SK-N-SH treated with all-trans-retinoic acid at 6 μM for 48 hours (cell line): Measurements from ENCODE around the gene SDCCAG8.

Experiments
- ESRRG ChIP-seq: fragments of 250-450 bp; sonication (Bioruptor Pico); IDR thresholded peaks from 2 replicates; pipeline ENCODE4 v1.6.1; 2021; ENCODE audit warnings: mild to moderate bottlenecking
- GLIS3 ChIP-seq: fragments of 250-450 bp; sonication (Bioruptor Pico); IDR thresholded peaks from 2 replicates; pipeline ENCODE4 v1.5.0; 2020; ENCODE audit warnings: mild to moderate bottlenecking, moderate library complexity
- ISL1 ChIP-seq: fragments of 250-450 bp; sonication (Bioruptor Pico); IDR thresholded peaks from 2 replicates; pipeline ENCODE4 v2.1.2; 2022; ENCODE audit warnings: mild to moderate bottlenecking, moderate library complexity
- RARB ChIP-seq: fragments of 250-450 bp; sonication (Bioruptor Pico); IDR thresholded peaks from 2 replicates; pipeline ENCODE4 v1.8.0; 2021; ENCODE audit warnings: mild to moderate bottlenecking, moderate library complexity
- SNAI2 ChIP-seq: fragments of 250-450 bp; sonication (Bioruptor Pico); IDR thresholded peaks from 2 replicates; pipeline ENCODE4 v1.5.0; 2020; ENCODE audit warnings: mild to moderate bottlenecking, moderate library complexity
- ZC3H10 ChIP-seq: fragments of 250-450 bp; sonication (Bioruptor Pico); IDR thresholded peaks from 2 replicates; pipeline ENCODE4 v1.5.1; 2021; ENCODE audit warnings: mild to moderate bottlenecking, moderate library complexity
- ZFP3 ChIP-seq: fragments of 250-450 bp; sonication (Bioruptor Pico); IDR thresholded peaks from 2 replicates; pipeline ENCODE4 v1.5.0; 2020; ENCODE audit warnings: mild to moderate bottlenecking, moderate library complexity
- TF ChIP-seq, protein P1 (sequence below): fragments of 250-450 bp; sonication (Bioruptor Pico); IDR thresholded peaks from 2 replicates; pipeline ENCODE4 v1.8.0; 2020; ENCODE audit warnings: mild to moderate bottlenecking, moderate library complexity, borderline replicate concordance
- TF ChIP-seq, protein P2 (sequence below): fragments of 250-450 bp; sonication (Bioruptor Pico); IDR thresholded peaks from 2 replicates; pipeline ENCODE4 v1.5.1; 2021; ENCODE audit warnings: mild to moderate bottlenecking, moderate library complexity

GRCh38 chr1:243488459-243489157 lies 232.8 kb downstream of the SDCCAG8 start:
- TF ChIP-seq, protein P1, sequence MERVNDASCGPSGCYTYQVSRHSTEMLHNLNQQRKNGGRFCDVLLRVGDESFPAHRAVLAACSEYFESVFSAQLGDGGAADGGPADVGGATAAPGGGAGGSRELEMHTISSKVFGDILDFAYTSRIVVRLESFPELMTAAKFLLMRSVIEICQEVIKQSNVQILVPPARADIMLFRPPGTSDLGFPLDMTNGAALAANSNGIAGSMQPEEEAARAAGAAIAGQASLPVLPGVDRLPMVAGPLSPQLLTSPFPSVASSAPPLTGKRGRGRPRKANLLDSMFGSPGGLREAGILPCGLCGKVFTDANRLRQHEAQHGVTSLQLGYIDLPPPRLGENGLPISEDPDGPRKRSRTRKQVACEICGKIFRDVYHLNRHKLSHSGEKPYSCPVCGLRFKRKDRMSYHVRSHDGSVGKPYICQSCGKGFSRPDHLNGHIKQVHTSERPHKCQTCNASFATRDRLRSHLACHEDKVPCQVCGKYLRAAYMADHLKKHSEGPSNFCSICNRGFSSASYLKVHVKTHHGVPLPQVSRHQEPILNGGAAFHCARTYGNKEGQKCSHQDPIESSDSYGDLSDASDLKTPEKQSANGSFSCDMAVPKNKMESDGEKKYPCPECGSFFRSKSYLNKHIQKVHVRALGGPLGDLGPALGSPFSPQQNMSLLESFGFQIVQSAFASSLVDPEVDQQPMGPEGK, result no peak
- no peak for TF ChIP-seq RARB
- no peak for TF ChIP-seq ESRRG
- TF ChIP-seq ISL1, result no peak
- TF ChIP-seq GLIS3, result no peak
- TF ChIP-seq, protein P2, sequence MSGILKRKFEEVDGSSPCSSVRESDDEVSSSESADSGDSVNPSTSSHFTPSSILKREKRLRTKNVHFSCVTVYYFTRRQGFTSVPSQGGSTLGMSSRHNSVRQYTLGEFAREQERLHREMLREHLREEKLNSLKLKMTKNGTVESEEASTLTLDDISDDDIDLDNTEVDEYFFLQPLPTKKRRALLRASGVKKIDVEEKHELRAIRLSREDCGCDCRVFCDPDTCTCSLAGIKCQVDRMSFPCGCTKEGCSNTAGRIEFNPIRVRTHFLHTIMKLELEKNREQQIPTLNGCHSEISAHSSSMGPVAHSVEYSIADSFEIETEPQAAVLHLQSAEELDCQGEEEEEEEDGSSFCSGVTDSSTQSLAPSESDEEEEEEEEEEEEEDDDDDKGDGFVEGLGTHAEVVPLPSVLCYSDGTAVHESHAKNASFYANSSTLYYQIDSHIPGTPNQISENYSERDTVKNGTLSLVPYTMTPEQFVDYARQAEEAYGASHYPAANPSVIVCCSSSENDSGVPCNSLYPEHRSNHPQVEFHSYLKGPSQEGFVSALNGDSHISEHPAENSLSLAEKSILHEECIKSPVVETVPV, result no peak
- TF ChIP-seq ZC3H10 (CRISPR knock-in tag), result no peak
- no peak for TF ChIP-seq SNAI2 (CRISPR knock-in tag)
- TF ChIP-seq ZFP3, result no peak
